Liver (tissue), 9 donors: ENCODE results near the gene HPS6. TPM values are rescaled to one million over a fixed set of nuclear protein-coding genes. Genes with fewer than 3 reads are reported as not detected.
"Not testable (repeated sequence)": the region's sequence is repeated elsewhere in the genome, so short reads cannot be mapped to it uniquely, and the experiment has no call there.

ENCODE experiments used
- DNase-seq: peaks from one replicate; pipeline ENCODE4 v3.0.0-alpha.2; 2017; ENCODE audit warnings: low spot score
- H3K27ac ChIP-seq, 2 donors: one replicate each; pipeline ENCODE4 v1.7.0; 2013; ENCODE audit warnings: inconsistent platforms in 2 of 2, low read length in 2 of 2, control low read depth in 1 of 2, low read depth in 1 of 2, mild to moderate bottlenecking in 1 of 2
- H3K27me3 ChIP-seq, 4 donors: one replicate each; pipeline versions ENCODE4 v1.6.1 to v1.7.0; 2013; ENCODE audit warnings: low read length in 3 of 4, inconsistent platforms in 1 of 4, mild to moderate bottlenecking in 1 of 4, moderate library complexity in 1 of 4; ENCODE audit not compliant: control insufficient read depth in 4 of 4, insufficient read depth in 4 of 4
- H3K36me3 ChIP-seq, 4 donors: one replicate each; pipeline versions ENCODE4 v1.6.1 to v1.7.0; 2013; ENCODE audit warnings: low read length in 3 of 4, mild to moderate bottlenecking in 3 of 4, low read depth in 1 of 4, moderate library complexity in 1 of 4; ENCODE audit not compliant: control insufficient read depth in 4 of 4, insufficient read depth in 3 of 4
- H3K4me1 ChIP-seq, 4 donors: one replicate each; pipeline versions ENCODE4 v1.6.1 to v1.7.0; 2013; ENCODE audit warnings: low read length in 3 of 4, mild to moderate bottlenecking in 3 of 4, moderate library complexity in 1 of 4; ENCODE audit not compliant: control insufficient read depth in 4 of 4, insufficient read depth in 4 of 4
- H3K4me3 ChIP-seq, 3 donors: one replicate each; pipeline versions ENCODE4 v1.6.1 to v1.7.0; 2013; ENCODE audit warnings: low read length in 3 of 3, control low read depth in 1 of 3, low read depth in 1 of 3, mild to moderate bottlenecking in 1 of 3
- H3K9ac ChIP-seq, 2 donors: one replicate each; pipeline ENCODE4 v1.7.0; 2013; ENCODE audit warnings: low read length in 2 of 2, mild to moderate bottlenecking in 2 of 2, moderate library complexity in 2 of 2, control low read depth in 1 of 2, low read depth in 1 of 2
- H3K9me3 ChIP-seq, 4 donors: one replicate each; pipeline versions ENCODE4 v1.6.1 to v1.7.0; 2013; ENCODE audit warnings: low read length in 3 of 4; ENCODE audit not compliant: control insufficient read depth in 4 of 4
- EGR1 ChIP-seq, 2 donors: IDR thresholded peaks; 2 replicates each; pipeline ENCODE4 v1.6.1; 2016 to 2018; ENCODE audit warnings: antibody characterized with exemption in 2 of 2, low read depth in 2 of 2
- FOXA1 ChIP-seq: IDR thresholded peaks from 2 replicates; pipeline ENCODE4 v1.6.1; 2016; ENCODE audit warnings: antibody characterized with exemption
- FOXA2 ChIP-seq: IDR thresholded peaks from 2 replicates; pipeline ENCODE4 v1.6.1; 2016; ENCODE audit warnings: antibody characterized with exemption
- GABPA ChIP-seq, 2 donors: IDR thresholded peaks in 1 of 2; conservative IDR thresholded peaks in 1 of 2; 2 replicates each; pipeline ENCODE4 v1.6.1; 2016; ENCODE audit warnings: antibody characterized with exemption in 2 of 2, mild to moderate bottlenecking in 1 of 2, moderate library complexity in 1 of 2
- HNF4A ChIP-seq, 2 donors: conservative IDR thresholded peaks; 2 replicates each; pipeline ENCODE4 v1.6.1; 2016; ENCODE audit warnings: antibody characterized with exemption in 2 of 2, mild to moderate bottlenecking in 2 of 2
- HNF4G ChIP-seq: IDR thresholded peaks from 2 replicates; pipeline ENCODE4 v1.6.1; 2016; ENCODE audit warnings: antibody characterized with exemption
- JUND ChIP-seq, 2 donors: IDR thresholded peaks; 2 replicates each; pipeline ENCODE4 v1.6.1; 2016; ENCODE audit warnings: antibody characterized with exemption in 2 of 2
- NR2F2 ChIP-seq: IDR thresholded peaks from 2 replicates; pipeline ENCODE4 v1.6.1; 2016; ENCODE audit warnings: antibody characterized with exemption
- RAD21 ChIP-seq, 2 donors: IDR thresholded peaks; 2 replicates each; pipeline ENCODE4 v1.6.1; 2016; ENCODE audit warnings: antibody characterized with exemption in 2 of 2, mild to moderate bottlenecking in 2 of 2
- RXRA ChIP-seq, 2 donors: IDR thresholded peaks; 2 replicates each; pipeline ENCODE4 v1.6.1; 2017 to 2018; ENCODE audit warnings: antibody characterized with exemption in 2 of 2, mild to moderate bottlenecking in 1 of 2
- SP1 ChIP-seq: IDR thresholded peaks from 2 replicates; pipeline ENCODE4 v1.6.1; 2018; ENCODE audit warnings: antibody characterized with exemption, mild to moderate bottlenecking
- TAF1 ChIP-seq: conservative IDR thresholded peaks from 2 replicates; pipeline ENCODE4 v1.6.1; 2016; ENCODE audit warnings: antibody characterized with exemption, mild to moderate bottlenecking
- YY1 ChIP-seq: IDR thresholded peaks from 2 replicates; pipeline ENCODE4 v1.6.1; 2016; ENCODE audit warnings: antibody characterized with exemption, mild to moderate bottlenecking
- whole genome bisulfite sequencing: extraction: QIAGEN DNeasy Blood & Tissue Kit; methylation state at CpG from one replicate; pipeline ENCODE4 v1.1.7; 2013; 5-methylcytosine and 5-hydroxymethylcytosine counted together
- polyA plus RNA-seq, 2 donors: library from polyadenylated mRNA; stranded (reverse) in 1 of 2; unstranded in 1 of 2; fragments of 200-250 nt in 1 of 2; fragments of >200 nt in 1 of 2; fragmentation: Nextera tagmentation in 1 of 2; extraction: Ambion mirVana in 1 of 2; gene quantifications; one replicate each; pipeline versions ENCODE4 v1.2.1 to v1.2.3, GENCODE V29; 2013 to 2015
- total RNA-seq, 2 donors: library from RNA; depleted of rRNA; stranded (reverse); fragments of >200 nt; gene quantifications; one replicate each; pipeline ENCODE4 v1.2.3, GENCODE V29; 2014
- TF ChIP-seq, protein P1 (sequence below): IDR thresholded peaks from 2 replicates; pipeline ENCODE4 v1.6.1; 2016; ENCODE audit warnings: antibody characterized with exemption
- TF ChIP-seq, protein P2 (sequence below): fragments of 150-350 bp; IDR thresholded peaks from 2 replicates; pipeline ENCODE4 v1.5.1; 2017; ENCODE audit warnings: improper control_type of control experiment, low read depth, low read length; ENCODE audit not compliant: missing input control
- TF ChIP-seq, protein P3 (sequence below): IDR thresholded peaks from 2 replicates; pipeline ENCODE4 v1.6.1; 2016; ENCODE audit warnings: antibody characterized with exemption, mild to moderate bottlenecking
- TF ChIP-seq, protein P4 (sequence below): IDR thresholded peaks from 2 replicates; pipeline ENCODE4 v1.6.1; 2016; ENCODE audit warnings: antibody characterized with exemption
- TF ChIP-seq, protein P5 (sequence below): IDR thresholded peaks from 2 replicates; pipeline ENCODE4 v1.6.1; 2016; ENCODE audit warnings: antibody characterized with exemption
- donor health status: healthy.
- donor health status: healthy.
- donor health status: healthy.
- donor health status: healthy.
- donor health status: healthy.

Gene HPS6
- total and polyA plus RNA-seq, 4 donors = 2.5 to 13.7 (median 10.0) TPM

DNA sequence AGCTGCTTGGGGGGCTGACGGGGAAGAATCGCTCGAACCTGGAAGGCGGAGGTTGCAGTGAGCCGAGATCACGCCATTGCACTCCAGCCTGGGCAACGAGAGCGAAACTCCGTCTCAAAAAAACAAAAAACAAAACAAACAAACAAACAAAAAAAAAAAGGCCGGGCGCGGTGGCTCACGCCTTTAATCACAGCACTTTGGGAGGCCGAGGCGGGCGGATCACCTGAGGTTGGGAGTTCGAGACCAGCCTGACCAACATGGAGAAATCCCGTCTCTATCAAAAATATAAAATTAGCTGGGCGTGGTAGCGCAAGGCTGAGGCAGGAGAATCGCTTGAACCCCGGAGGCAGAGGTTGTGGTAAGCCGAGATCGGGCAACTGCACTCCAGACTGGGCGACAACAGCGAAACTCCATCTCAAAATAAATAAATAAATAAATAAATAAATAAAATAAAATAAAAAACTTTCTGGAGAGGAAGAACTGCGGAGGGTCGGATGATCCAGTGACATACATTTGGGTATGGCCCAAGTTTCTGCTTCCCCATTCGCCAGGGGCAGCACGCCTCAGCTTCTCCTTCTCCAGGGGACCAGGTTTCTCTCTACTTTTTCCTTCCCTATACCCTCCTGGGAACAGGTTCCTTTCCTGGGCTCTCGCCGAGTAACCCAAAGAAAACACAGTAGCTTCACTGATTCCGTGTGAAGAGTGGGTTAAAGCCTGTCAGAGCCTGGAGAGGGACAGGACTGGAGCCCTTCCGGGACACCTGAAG is 10.1 kb upstream of the HPS6 start:
- peaks cover 0 to 16% (median 8%) of the 10 kb centered on the region in 4 donors for H3K4me1 ChIP-seq
- H3K9me3 ChIP-seq, H3K36me3 ChIP-seq, DNase-seq, H3K27me3 ChIP-seq: not testable (repeated sequence)
- H3K9ac ChIP-seq = peak overlapping the region; percentile 90 to 96
- 68% methylated on average over 34 of the region's 34 CpGs for WGBS
- H3K27ac ChIP-seq = peak overlapping the region; percentile 92
- H3K4me3 ChIP-seq = peak overlapping the region; percentile 72 to 100 (median 89)

DNA sequence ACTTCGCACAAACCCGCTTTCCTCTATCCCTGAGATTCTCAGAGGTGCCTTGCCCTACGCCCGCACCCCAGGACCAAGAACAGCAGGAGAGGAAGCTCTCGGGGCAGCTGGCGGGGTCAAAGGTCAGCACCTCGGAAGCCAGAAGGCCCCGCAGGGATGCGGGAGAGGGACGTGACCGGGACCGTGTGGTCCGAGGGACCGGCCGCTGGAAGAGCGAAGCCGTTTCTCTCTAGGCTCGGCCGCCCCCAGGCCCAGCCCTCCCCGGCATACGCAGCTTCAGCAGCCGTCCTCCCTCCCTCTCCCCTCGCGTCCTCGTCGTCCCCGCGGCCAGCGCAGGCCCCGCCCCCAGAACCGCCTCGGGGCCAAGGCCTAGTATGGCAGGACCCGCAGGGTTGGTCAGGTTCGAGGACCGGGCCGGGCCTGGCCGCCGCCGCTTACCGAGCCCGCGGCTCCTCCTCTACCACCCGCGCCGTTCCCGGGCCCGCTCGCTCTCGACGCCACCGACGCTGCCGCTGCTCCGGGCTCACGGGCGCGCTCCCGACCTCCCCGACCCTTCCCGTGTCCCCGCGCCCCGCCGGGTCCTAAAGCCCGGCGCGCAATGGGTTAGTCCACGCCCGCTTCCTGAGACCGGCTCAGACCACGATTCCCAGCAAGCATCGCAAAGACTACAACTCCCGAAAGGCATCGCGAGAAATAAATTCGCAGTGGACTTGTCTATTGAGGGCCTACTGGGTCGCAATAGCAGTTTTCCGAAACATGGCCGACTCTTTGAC is 9.3 kb upstream of the HPS6 start, which contains the start of gene ARMH3:
Gene ARMH3, minus strand, starts transcription at position 527 of the 773 bp plus-strand sequence. CDS start 16,059 bp downstream, outside the sequence.
- H3K27me3 ChIP-seq = no peaks in the 10 kb centered on the region
- H3K4me1 ChIP-seq = peaks cover 0 to 16% (median 8%) of the 10 kb centered on the region in 4 donors
- DNase-seq = peak; percentile 89
- H3K36me3 ChIP-seq = no peaks in the 10 kb centered on the region
- peak within 1 kb of the TSS; percentile 92 for H3K27ac ChIP-seq
- peak within 1 kb of the TSS; percentile 72 to 100 (median 89) for H3K4me3 ChIP-seq
- no peaks in the 10 kb centered on the region for H3K9me3 ChIP-seq
- H3K9ac ChIP-seq = peak within 1 kb of the TSS; percentile 90 to 96
- TF ChIP-seq TAF1 (peak; percentile 68), SP1 (peak; percentile 76), EGR1 (IDR thresholded peaks at IDR 0.05; ENCODE audit: low read depth in 2 of 2) (no peak), RXRA (IDR thresholded peaks at IDR 0.05) (peak; percentile 25 to 50), YY1 (peak; percentile 95), HNF4A (conservative IDR thresholded peaks at IDR 0.05) (peak; percentile 28 to 45), HNF4G (no peak), FOXA2 (peak; percentile 4), NR2F2 (peak; percentile 87), GABPA (IDR thresholded peaks at IDR 0.05 in 1 of 2, conservative IDR thresholded peaks at IDR 0.05 in 1 of 2) (peak in 1 of 2 donors; percentile 74), JUND (IDR thresholded peaks at IDR 0.05) (no peak), FOXA1 (no peak), RAD21 (IDR thresholded peaks at IDR 0.05) (peak in 1 of 2 donors; percentile 5)
- TF ChIP-seq, protein P1, sequence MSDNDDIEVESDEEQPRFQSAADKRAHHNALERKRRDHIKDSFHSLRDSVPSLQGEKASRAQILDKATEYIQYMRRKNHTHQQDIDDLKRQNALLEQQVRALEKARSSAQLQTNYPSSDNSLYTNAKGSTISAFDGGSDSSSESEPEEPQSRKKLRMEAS = peak; percentile 60
- TF ChIP-seq, protein P2, sequence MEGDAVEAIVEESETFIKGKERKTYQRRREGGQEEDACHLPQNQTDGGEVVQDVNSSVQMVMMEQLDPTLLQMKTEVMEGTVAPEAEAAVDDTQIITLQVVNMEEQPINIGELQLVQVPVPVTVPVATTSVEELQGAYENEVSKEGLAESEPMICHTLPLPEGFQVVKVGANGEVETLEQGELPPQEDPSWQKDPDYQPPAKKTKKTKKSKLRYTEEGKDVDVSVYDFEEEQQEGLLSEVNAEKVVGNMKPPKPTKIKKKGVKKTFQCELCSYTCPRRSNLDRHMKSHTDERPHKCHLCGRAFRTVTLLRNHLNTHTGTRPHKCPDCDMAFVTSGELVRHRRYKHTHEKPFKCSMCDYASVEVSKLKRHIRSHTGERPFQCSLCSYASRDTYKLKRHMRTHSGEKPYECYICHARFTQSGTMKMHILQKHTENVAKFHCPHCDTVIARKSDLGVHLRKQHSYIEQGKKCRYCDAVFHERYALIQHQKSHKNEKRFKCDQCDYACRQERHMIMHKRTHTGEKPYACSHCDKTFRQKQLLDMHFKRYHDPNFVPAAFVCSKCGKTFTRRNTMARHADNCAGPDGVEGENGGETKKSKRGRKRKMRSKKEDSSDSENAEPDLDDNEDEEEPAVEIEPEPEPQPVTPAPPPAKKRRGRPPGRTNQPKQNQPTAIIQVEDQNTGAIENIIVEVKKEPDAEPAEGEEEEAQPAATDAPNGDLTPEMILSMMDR = peak; percentile 1
- TF ChIP-seq, protein P3, sequence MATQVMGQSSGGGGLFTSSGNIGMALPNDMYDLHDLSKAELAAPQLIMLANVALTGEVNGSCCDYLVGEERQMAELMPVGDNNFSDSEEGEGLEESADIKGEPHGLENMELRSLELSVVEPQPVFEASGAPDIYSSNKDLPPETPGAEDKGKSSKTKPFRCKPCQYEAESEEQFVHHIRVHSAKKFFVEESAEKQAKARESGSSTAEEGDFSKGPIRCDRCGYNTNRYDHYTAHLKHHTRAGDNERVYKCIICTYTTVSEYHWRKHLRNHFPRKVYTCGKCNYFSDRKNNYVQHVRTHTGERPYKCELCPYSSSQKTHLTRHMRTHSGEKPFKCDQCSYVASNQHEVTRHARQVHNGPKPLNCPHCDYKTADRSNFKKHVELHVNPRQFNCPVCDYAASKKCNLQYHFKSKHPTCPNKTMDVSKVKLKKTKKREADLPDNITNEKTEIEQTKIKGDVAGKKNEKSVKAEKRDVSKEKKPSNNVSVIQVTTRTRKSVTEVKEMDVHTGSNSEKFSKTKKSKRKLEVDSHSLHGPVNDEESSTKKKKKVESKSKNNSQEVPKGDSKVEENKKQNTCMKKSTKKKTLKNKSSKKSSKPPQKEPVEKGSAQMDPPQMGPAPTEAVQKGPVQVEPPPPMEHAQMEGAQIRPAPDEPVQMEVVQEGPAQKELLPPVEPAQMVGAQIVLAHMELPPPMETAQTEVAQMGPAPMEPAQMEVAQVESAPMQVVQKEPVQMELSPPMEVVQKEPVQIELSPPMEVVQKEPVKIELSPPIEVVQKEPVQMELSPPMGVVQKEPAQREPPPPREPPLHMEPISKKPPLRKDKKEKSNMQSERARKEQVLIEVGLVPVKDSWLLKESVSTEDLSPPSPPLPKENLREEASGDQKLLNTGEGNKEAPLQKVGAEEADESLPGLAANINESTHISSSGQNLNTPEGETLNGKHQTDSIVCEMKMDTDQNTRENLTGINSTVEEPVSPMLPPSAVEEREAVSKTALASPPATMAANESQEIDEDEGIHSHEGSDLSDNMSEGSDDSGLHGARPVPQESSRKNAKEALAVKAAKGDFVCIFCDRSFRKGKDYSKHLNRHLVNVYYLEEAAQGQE = peak; percentile 31
- TF ChIP-seq, protein P4, sequence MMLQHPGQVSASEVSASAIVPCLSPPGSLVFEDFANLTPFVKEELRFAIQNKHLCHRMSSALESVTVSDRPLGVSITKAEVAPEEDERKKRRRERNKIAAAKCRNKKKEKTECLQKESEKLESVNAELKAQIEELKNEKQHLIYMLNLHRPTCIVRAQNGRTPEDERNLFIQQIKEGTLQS = no peak
- TF ChIP-seq, protein P5, sequence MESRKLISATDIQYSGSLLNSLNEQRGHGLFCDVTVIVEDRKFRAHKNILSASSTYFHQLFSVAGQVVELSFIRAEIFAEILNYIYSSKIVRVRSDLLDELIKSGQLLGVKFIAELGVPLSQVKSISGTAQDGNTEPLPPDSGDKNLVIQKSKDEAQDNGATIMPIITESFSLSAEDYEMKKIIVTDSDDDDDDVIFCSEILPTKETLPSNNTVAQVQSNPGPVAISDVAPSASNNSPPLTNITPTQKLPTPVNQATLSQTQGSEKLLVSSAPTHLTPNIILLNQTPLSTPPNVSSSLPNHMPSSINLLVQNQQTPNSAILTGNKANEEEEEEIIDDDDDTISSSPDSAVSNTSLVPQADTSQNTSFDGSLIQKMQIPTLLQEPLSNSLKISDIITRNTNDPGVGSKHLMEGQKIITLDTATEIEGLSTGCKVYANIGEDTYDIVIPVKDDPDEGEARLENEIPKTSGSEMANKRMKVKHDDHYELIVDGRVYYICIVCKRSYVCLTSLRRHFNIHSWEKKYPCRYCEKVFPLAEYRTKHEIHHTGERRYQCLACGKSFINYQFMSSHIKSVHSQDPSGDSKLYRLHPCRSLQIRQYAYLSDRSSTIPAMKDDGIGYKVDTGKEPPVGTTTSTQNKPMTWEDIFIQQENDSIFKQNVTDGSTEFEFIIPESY = peak; percentile 88
- under 1% methylated on average over 79 of the region's 79 CpGs for WGBS
